HCT116 (cell line): ENCODE measurements around the gene PNMT. TPM values are rescaled to one million over a fixed set of nuclear protein-coding genes. Genes with fewer than 3 reads are reported as not detected.

ENCODE experiments used
- ATAC-seq: fragments of 200-7000 bp; cut with Tn5 transposase; 2 replicates; pipeline ENCODE4 v1.9.1; 2020; ENCODE audit warnings: mild to moderate bottlenecking, moderate library complexity
- BruUV-seq: library from RNA; stranded (reverse); fragments of 400-500 nt; replicated peaks from 2 replicates; lab custom pipeline; 2021; lab: Mats Ljungman, UMichigan
- CTCF ChIA-PET: fragments of 300-600 bp; sonication (Branson Sonifier 250); formaldehyde crosslinking; loops from one replicate; lab custom pipeline; 2021; ENCODE audit warnings: antibody characterized with exemption; lab: Charles Lee
- POLR2A ChIA-PET: fragments of 300-600, 350-600 bp; sonication (Branson Sonifier 250); formaldehyde crosslinking; loops from one replicate; lab custom pipeline; 2021; ENCODE audit warnings: antibody characterized with exemption; lab: Charles Lee
- RAD21 ChIA-PET, 2 experiments: fragments of 300-600 bp; sonication (Branson Sonifier 250); formaldehyde crosslinking; loops; one replicate each; lab custom pipeline; 2023; ENCODE audit warnings: low total read pairs in 2 of 2; ENCODE audit not compliant: uncharacterized antibody in 2 of 2, unreplicated experiment in 2 of 2, low non-redundant PET in 1 of 2; lab: Charles Lee
- DNase-seq: peaks from one replicate; pipeline ENCODE4 v3.0.0-alpha.2; 2010; ENCODE audit warnings: low read depth, low spot score
- H2AFZ ChIP-seq: fragments of 200-600 bp; shearing (Covaris generic), sonication (generic); 2 replicates; pipeline ENCODE4 v1.6.1; 2017; ENCODE audit warnings: low read depth, mixed run types, mixed read lengths, antibody characterized with exemption, low read length; ENCODE audit not compliant: poor library complexity, severe bottlenecking
- H3K27ac ChIP-seq: 2 replicates; pipeline ENCODE4 v1.5.1; 2012; ENCODE audit warnings: low read depth, low read length
- H3K27me3 ChIP-seq: fragments of 200-600 bp; sonication (generic); 2 replicates; pipeline ENCODE4 v1.6.1; 2016; ENCODE audit warnings: mixed run types, low read length, mixed read lengths; ENCODE audit not compliant: insufficient read depth
- H3K36me3 ChIP-seq, 2 experiments: fragments of 200-500 bp in 1 of 2; fragments of 200-600 bp in 1 of 2; sonication (Bioruptor generic) in 1 of 2; sonication (generic) in 1 of 2; 2 replicates each; pipeline versions ENCODE4 v1.5.1 to v1.6.1; 2014 to 2016; ENCODE audit warnings: low read length in 2 of 2, inconsistent platforms in 1 of 2, mixed read lengths in 1 of 2, mixed run types in 1 of 2; ENCODE audit not compliant: insufficient read depth in 2 of 2, control insufficient read depth in 1 of 2
- H3K4me1 ChIP-seq, 2 experiments: fragments of 200-600 bp in 1 of 2; sonication (generic) in 1 of 2; 2 replicates each; pipeline versions ENCODE4 v1.5.1 to v1.6.1; 2012 to 2017; ENCODE audit warnings: low read length in 2 of 2, inconsistent platforms in 1 of 2, mild to moderate bottlenecking in 1 of 2, mixed read lengths in 1 of 2, mixed run types in 1 of 2, moderate library complexity in 1 of 2; ENCODE audit not compliant: insufficient read depth in 2 of 2, control insufficient read depth in 1 of 2
- H3K4me2 ChIP-seq: fragments of 200-600 bp; sonication (generic); 2 replicates; pipeline ENCODE4 v1.6.1; 2017; ENCODE audit warnings: mixed run types, low read length, mixed read lengths
- H3K4me3 ChIP-seq, 2 experiments: fragments of 200-600 bp in 1 of 2; sonication (generic) in 1 of 2; replicated peaks in 1 of 2; 2 replicates each; pipeline ENCODE4 v1.5.1; 2011 to 2016; ENCODE audit warnings: low read length in 2 of 2, control low read depth in 1 of 2, low read depth in 1 of 2, mild to moderate bottlenecking in 1 of 2, mixed read lengths in 1 of 2, mixed run types in 1 of 2
- H3K79me2 ChIP-seq: fragments of 200-600 bp; sonication (generic); 2 replicates; pipeline ENCODE4 v1.6.1; 2017; ENCODE audit warnings: mild to moderate bottlenecking, mixed run types, low read length, moderate library complexity, mixed read lengths; ENCODE audit not compliant: insufficient read depth
- H3K9ac ChIP-seq: fragments of 200-600 bp; sonication (generic); 2 replicates; pipeline ENCODE4 v1.6.1; 2016; ENCODE audit warnings: low read length, mixed read lengths
- H3K9me2 ChIP-seq: fragments of 200-600 bp; sonication (generic), shearing (Covaris generic); 2 replicates; pipeline ENCODE4 v1.6.1; 2017; ENCODE audit warnings: mixed run types, mild to moderate bottlenecking, moderate library complexity; ENCODE audit not compliant: insufficient read depth
- H3K9me3 ChIP-seq, 2 experiments: fragments of 200-500 bp in 1 of 2; fragments of 200-600 bp in 1 of 2; sonication (Bioruptor generic) in 1 of 2; sonication (generic) in 1 of 2; 2 replicates each; pipeline ENCODE4 v1.6.1; 2014 to 2017; ENCODE audit warnings: low read length in 2 of 2, mixed read lengths in 2 of 2, inconsistent platforms in 1 of 2, low read depth in 1 of 2, mild to moderate bottlenecking in 1 of 2, mixed run types in 1 of 2, moderate library complexity in 1 of 2; ENCODE audit not compliant: control insufficient read depth in 1 of 2, insufficient read depth in 1 of 2
- H4K20me1 ChIP-seq: fragments of 200-600 bp; sonication (generic), shearing (Covaris generic); 2 replicates; pipeline ENCODE4 v1.6.1; 2017; ENCODE audit warnings: mixed run types, mild to moderate bottlenecking, moderate library complexity; ENCODE audit not compliant: insufficient read depth
- EGR1 ChIP-seq: IDR thresholded peaks from 2 replicates; pipeline ENCODE4 v1.6.1; 2012; ENCODE audit warnings: low read depth
- ELF1 ChIP-seq: IDR thresholded peaks from 2 replicates; pipeline ENCODE4 v1.6.1; 2012; ENCODE audit warnings: low read depth, borderline replicate concordance
- JUND ChIP-seq: IDR thresholded peaks from 2 replicates; pipeline ENCODE4 v1.6.1; 2012
- SRF ChIP-seq: IDR thresholded peaks from 2 replicates; pipeline ENCODE4 v1.6.1; 2012; ENCODE audit warnings: low read depth
- TCF7L2 ChIP-seq: IDR thresholded peaks from 2 replicates; pipeline ENCODE4 v1.7.0; 2011; ENCODE audit warnings: borderline replicate concordance, inconsistent platforms; ENCODE audit not compliant: insufficient read depth, insufficient read length; ENCODE audit errors: extremely low read depth
- ZFX ChIP-seq: fragments of 450-650 bp; IDR thresholded peaks from 2 replicates; pipeline ENCODE4 v1.6.1; 2017
- intact Hi-C: fragments of 100-400 bp; cut with micrococcal nuclease; formaldehyde crosslinking; loops from 2 replicates; pipeline ENCODE4 v1.10.0; 2022
- total RNA-seq: library from RNA; stranded (reverse); gene quantifications from one replicate; pipeline ENCODE4 v1.2.1, GENCODE V29; 2021; ENCODE audit not compliant: unreplicated experiment
- TF ChIP-seq, protein P1 (sequence below): IDR thresholded peaks from 2 replicates; pipeline ENCODE4 v1.6.1; 2012; ENCODE audit warnings: low read depth
- TF ChIP-seq, protein P2 (sequence below): IDR thresholded peaks from 2 replicates; pipeline ENCODE4 v1.6.1; 2011; ENCODE audit warnings: mild to moderate bottlenecking, low read length, moderate library complexity; ENCODE audit not compliant: insufficient replicate concordance; ENCODE audit errors: extremely low read depth

The PNMT gene
- total RNA-seq, 1 experiment from 2014 or later = not detected

DNA sequence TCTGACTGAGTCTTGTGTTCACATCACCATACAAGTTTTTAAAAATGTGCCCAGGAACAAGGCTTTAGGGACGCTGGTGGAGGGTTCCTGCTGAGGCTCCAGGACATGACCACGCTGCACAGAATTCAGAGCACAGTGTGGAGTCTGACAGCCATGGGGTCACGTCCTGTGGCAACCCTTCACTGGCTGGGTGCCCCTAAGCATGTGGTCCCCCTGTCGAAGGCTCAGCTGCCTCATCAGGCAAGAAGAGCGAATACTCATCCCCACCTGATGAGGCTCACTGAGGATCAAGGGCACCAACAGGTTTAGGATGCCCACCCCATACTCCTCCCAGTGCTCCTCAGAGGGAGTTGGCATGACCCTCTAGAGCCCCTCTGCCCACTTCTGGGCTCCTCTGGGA lies 5.9 kb downstream of the PNMT start:
- Histone ChIP-seq H4K20me1 (no peaks in the 10 kb centered on the region), H2AFZ (no peak overlapping the region), H3K4me1 (peaks cover 17 to 19% of the 10 kb centered on the region in 2 experiments; a peak in 2 of 4 replicates), H3K27me3 (no peaks in the 10 kb centered on the region), H3K9me2 (no peaks in the 10 kb centered on the region), H3K9me3 (no peaks in the 10 kb centered on the region), H3K4me2 (no peak overlapping the region), H3K9ac (no peak overlapping the region), H3K27ac (no peak overlapping the region), H3K4me3 (no peak overlapping the region), H3K79me2 (no peaks in the 10 kb centered on the region), H3K36me3 (no peaks in the 10 kb centered on the region)
- POLR2A ChIA-PET = no interaction called here
- intact Hi-C loops = loop anchor here (2.0 to 5.0 kb wide), 3 partner anchors 39 to 127 kb away; no protein-coding TSS in a partner anchor
- no peak for DNase-seq
- ATAC-seq = no peak
- BruUV-seq = no TSS peak
- RAD21 ChIA-PET = no interaction called here
- TF ChIP-seq EGR1 = no peak
- TF ChIP-seq ELF1 = no peak
- TF ChIP-seq, protein P1, sequence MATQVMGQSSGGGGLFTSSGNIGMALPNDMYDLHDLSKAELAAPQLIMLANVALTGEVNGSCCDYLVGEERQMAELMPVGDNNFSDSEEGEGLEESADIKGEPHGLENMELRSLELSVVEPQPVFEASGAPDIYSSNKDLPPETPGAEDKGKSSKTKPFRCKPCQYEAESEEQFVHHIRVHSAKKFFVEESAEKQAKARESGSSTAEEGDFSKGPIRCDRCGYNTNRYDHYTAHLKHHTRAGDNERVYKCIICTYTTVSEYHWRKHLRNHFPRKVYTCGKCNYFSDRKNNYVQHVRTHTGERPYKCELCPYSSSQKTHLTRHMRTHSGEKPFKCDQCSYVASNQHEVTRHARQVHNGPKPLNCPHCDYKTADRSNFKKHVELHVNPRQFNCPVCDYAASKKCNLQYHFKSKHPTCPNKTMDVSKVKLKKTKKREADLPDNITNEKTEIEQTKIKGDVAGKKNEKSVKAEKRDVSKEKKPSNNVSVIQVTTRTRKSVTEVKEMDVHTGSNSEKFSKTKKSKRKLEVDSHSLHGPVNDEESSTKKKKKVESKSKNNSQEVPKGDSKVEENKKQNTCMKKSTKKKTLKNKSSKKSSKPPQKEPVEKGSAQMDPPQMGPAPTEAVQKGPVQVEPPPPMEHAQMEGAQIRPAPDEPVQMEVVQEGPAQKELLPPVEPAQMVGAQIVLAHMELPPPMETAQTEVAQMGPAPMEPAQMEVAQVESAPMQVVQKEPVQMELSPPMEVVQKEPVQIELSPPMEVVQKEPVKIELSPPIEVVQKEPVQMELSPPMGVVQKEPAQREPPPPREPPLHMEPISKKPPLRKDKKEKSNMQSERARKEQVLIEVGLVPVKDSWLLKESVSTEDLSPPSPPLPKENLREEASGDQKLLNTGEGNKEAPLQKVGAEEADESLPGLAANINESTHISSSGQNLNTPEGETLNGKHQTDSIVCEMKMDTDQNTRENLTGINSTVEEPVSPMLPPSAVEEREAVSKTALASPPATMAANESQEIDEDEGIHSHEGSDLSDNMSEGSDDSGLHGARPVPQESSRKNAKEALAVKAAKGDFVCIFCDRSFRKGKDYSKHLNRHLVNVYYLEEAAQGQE = no peak
- TF ChIP-seq ZFX = no peak
- no peak for TF ChIP-seq JUND
- TF ChIP-seq, protein P2, sequence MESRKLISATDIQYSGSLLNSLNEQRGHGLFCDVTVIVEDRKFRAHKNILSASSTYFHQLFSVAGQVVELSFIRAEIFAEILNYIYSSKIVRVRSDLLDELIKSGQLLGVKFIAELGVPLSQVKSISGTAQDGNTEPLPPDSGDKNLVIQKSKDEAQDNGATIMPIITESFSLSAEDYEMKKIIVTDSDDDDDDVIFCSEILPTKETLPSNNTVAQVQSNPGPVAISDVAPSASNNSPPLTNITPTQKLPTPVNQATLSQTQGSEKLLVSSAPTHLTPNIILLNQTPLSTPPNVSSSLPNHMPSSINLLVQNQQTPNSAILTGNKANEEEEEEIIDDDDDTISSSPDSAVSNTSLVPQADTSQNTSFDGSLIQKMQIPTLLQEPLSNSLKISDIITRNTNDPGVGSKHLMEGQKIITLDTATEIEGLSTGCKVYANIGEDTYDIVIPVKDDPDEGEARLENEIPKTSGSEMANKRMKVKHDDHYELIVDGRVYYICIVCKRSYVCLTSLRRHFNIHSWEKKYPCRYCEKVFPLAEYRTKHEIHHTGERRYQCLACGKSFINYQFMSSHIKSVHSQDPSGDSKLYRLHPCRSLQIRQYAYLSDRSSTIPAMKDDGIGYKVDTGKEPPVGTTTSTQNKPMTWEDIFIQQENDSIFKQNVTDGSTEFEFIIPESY = no peak
- TF ChIP-seq SRF = no peak
- TF ChIP-seq TCF7L2 = no peak
- CTCF ChIA-PET = interaction anchor here (3.9 kb wide), 1 partner anchor 53 kb away, joined by 51 read pairs; no protein-coding TSS in a partner anchor
